T47D (cell line): ENCODE data around the gene MTURN.
A peak's percentile ranks its signal among the peaks of the same experiment; 100 is the strongest.

Source experiments
- DNase-seq, 2 experiments: peaks; one replicate each; pipeline versions ENCODE4 v3.0.0 to v3.0.0-alpha.2; 2011 to 2012; ENCODE audit warnings: low read depth in 1 of 2, low spot score in 1 of 2
- JUND ChIP-seq: IDR thresholded peaks from 2 replicates; pipeline ENCODE4 v1.6.1; 2012; ENCODE audit warnings: low read depth
- in situ Hi-C: cut with HindIII; loops from 2 replicates; pipeline ENCODE4 v1.10.0; 2016; ENCODE audit warnings: low sequenced_read_pairs, low pct_unique_long_range_greater_than_20kb

MTURN gene

GRCh38 chr7:30142710-30143109 is 7.9 kb downstream of the MTURN start:
- peak in 1 of 2 experiments; percentile 35 for DNase-seq
- in situ Hi-C loops = no loop called here
- no peak for TF ChIP-seq JUND

GRCh38 chr7:30143748-30144251 is 9.0 kb downstream of the MTURN start:
- TF ChIP-seq JUND = no peak
- in situ Hi-C loops = no loop called here
- DNase-seq = peak; percentile 44 to 85

- TF ChIP-seq JUND = no peak
- no peak for DNase-seq
- in situ Hi-C loops = no loop called here
Measured at GRCh38 chr7:30144657-30145306, 10.0 kb downstream of the MTURN start.

- in situ Hi-C loops = no loop called here
Measured at GRCh38 chr7:30145426-30145970, 10.7 kb downstream of the MTURN start.

GRCh38 chr7:30146127-30146612 is 11.4 kb downstream of the MTURN start:
- in situ Hi-C loops = no loop called here
- DNase-seq = no peak
- TF ChIP-seq JUND = no peak

More at GRCh38 chr7:30145426-30145970, 10.7 kb downstream of the MTURN start:
- TF ChIP-seq JUND = no peak
- DNase-seq = no peak

DNA sequence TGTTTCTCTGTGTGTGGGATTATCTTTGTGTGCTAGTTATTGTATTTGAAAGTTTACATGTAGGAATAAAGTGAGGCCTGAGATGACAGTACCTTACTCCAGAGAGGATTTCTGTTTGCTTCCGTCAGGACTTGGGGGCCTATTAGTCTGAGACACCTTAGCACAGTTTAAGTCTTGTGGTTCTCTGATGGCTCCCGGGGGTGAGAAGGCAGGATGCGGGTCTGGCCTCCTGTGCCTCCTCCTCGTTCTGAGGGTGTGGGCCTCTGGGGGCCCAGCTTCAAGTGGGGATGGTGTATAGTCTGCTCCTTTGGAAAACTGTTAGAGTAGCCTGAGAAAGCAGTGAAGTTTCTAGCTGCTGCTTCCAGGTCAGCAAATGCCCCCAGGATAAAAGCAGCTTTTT is 12.4 kb downstream of the MTURN start:
- in situ Hi-C loops = no loop called here

DNA sequence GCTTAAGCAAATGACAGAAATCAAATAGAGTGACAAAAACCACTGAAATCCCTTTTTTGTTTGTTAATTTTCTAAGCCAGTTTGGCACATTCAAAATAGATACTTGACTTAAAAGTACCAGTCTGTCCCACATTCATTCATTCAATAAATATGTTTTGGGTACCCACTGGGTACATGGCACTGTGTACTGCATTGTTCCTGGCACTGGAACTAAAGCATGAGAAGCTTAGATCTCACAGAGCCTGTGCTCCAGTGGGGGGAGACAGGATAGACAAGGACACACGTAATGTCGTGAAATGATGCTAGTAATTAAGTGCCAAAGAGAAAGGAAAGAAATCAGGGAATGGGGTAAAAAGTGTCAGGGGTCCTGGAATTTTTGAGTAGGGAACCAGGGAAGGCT is 13.0 kb downstream of the MTURN start:
- TF ChIP-seq JUND = no peak
- in situ Hi-C loops = no loop called here
- DNase-seq = no peak

More for the DNA sequence above, 12.4 kb downstream of the MTURN start:
- no peak for DNase-seq
- TF ChIP-seq JUND = no peak

GRCh38 chr7:30148426-30148825 is 13.6 kb downstream of the MTURN start:
- TF ChIP-seq JUND = no peak
- in situ Hi-C loops = no loop called here
- no peak for DNase-seq

DNA sequence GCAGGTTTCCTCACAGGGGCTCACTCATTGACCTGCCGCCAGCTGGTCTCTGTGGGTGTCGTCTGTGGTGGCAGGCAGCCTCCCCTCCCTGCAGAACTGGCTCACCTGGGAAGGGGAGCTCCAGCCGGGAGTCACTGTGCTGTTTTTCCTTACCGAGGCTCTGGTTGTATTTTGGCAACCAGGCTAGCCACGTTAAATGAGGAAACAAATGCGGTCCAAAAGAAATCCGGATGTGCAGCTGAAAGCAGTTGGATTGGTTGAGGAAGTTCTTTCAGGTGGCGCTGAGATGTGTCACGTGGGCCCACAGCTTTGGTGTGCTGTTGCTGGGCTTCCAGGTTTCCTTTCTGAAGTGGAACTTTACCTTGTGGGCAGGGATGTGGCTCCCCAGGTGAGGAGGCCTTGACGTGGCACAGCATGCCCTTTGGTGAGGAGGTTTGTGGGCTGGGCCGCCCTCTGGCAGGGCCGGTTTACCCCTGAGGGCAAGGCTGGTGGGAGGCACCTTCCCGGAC is 14.2 kb downstream of the MTURN start:
- peak; percentile 68 to 89 for DNase-seq
- TF ChIP-seq JUND = no peak
- in situ Hi-C loops = no loop called here

DNA sequence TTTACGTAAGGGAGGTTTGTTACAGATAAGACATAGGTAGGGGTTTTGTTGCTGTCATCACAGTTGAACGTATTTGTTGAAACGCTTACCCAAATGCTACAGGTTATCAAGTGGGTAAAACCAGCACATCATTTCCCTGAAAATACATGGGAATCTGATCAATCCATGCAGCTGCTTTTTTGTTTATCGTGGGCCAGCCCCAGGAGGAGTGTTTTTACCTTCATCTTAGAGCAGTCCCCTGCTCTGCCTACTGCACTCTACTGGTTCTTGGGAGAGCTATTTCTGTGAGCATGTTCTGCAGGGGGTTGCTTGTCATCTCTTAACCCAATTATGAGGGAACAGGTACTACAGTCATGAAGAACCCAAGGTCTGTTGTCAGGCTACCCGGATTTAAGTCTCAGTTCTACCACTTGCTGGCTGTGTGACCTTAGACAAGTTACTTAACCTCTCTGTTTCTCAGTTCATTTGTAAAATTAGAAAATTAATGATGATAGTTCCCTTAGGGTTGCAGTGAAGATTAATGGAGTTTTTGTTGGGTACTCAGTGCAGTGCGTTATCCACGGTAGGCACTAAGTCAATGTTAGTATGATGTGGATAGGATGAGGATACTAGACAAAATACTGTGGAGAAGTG is 15.0 kb downstream of the MTURN start:
- TF ChIP-seq JUND = no peak
- in situ Hi-C loops = no loop called here
- no peak for DNase-seq

GRCh38 chr7:30150711-30151110 is 15.9 kb downstream of the MTURN start:
- no peak for DNase-seq
- in situ Hi-C loops = no loop called here
- no peak for TF ChIP-seq JUND

- no peak for DNase-seq
- in situ Hi-C loops = no loop called here
Measured at GRCh38 chr7:30154111-30154587, 19.4 kb downstream of the MTURN start.

DNA sequence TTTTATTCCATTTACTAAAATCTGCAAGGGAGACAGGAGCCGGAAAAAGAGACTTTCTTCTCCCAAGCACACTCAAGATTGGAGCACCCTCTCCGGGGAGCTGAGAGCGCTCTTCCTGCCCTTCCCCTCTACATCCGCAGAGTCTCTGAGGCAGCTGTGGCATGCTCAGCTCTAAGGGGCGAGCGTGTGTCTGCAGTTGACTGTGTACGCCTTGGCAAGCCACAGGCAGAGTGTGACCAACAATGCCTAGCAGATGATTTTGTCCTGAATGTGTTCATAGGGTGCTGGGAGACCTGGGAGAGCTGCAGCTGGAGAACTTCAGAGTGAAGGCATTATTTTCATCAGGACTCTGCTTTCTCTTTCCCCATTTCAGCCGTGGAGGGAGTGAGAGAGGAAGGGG is 20.7 kb downstream of the MTURN start:
- TF ChIP-seq JUND = no peak
- no peak for DNase-seq
- in situ Hi-C loops = no loop called here

More at GRCh38 chr7:30154111-30154587, 19.4 kb downstream of the MTURN start:
- TF ChIP-seq JUND = no peak
